HepG2 (cell line): ENCODE data around the gene CD4. TPM values are rescaled to one million over a fixed set of nuclear protein-coding genes. Genes with fewer than 3 reads are reported as not detected.

Experiments
- AHR ChIP-seq: IDR thresholded peaks from 2 replicates; pipeline ENCODE4 v1.6.1; 2018; ENCODE audit warnings: missing genetic modification reagents, missing compliant biosample characterization
- ATF6 ChIP-seq: sonication (generic); formaldehyde crosslinking; conservative IDR thresholded peaks from 2 replicates; pipeline ENCODE4 v1.4.0; 2020; ENCODE audit warnings: missing genetic modification reagents
- CERS6 ChIP-seq: sonication (generic); formaldehyde crosslinking; IDR thresholded peaks from 2 replicates; pipeline ENCODE4 v1.5.0; 2020; ENCODE audit warnings: missing genetic modification reagents
- DPF2 ChIP-seq: sonication (generic); formaldehyde crosslinking; IDR thresholded peaks from 2 replicates; pipeline ENCODE4 v1.4.0; 2020; ENCODE audit warnings: mild to moderate bottlenecking, low read depth, missing genetic modification reagents, borderline replicate concordance
- FOSL1 ChIP-seq: sonication (generic); formaldehyde crosslinking; IDR thresholded peaks from 2 replicates; pipeline ENCODE4 v1.9.0; 2021; ENCODE audit warnings: missing genetic modification reagents, borderline replicate concordance
- GATAD2A ChIP-seq: IDR thresholded peaks from 2 replicates; pipeline ENCODE4 v1.6.1; 2016
- JUND ChIP-seq: sonication (generic); formaldehyde crosslinking; IDR thresholded peaks from 2 replicates; pipeline ENCODE4 v1.8.0; 2022; ENCODE audit warnings: mild to moderate bottlenecking, missing genetic modification reagents
- KDM2A ChIP-seq: sonication (generic); formaldehyde crosslinking; IDR thresholded peaks from 2 replicates; pipeline ENCODE4 v1.4.0; 2020; ENCODE audit warnings: low read depth, missing genetic modification reagents, borderline replicate concordance
- MLX ChIP-seq: IDR thresholded peaks from 2 replicates; pipeline ENCODE4 v1.6.1; 2016
- MXD1 ChIP-seq: sonication (generic); formaldehyde crosslinking; IDR thresholded peaks from 2 replicates; pipeline ENCODE4 v1.4.0; 2020; ENCODE audit warnings: mild to moderate bottlenecking, missing genetic modification reagents
- NR1H2 ChIP-seq: sonication (generic); formaldehyde crosslinking; IDR thresholded peaks from 2 replicates; pipeline ENCODE4 v1.8.1; 2022; ENCODE audit warnings: low read depth, missing genetic modification reagents, borderline replicate concordance
- PHB2 ChIP-seq: fragments of 450-650 bp; IDR thresholded peaks from 2 replicates; pipeline ENCODE4 v1.6.1; 2018; ENCODE audit not compliant: partially characterized antibody
- PRDM4 ChIP-seq: sonication (generic); formaldehyde crosslinking; IDR thresholded peaks from 2 replicates; pipeline ENCODE4 v1.9.0; 2021; ENCODE audit warnings: missing genetic modification reagents, borderline replicate concordance
- REXO4 ChIP-seq: sonication (generic); formaldehyde crosslinking; IDR thresholded peaks from 2 replicates; pipeline ENCODE4 v1.8.0; 2022; ENCODE audit warnings: missing genetic modification reagents, mild to moderate bottlenecking, borderline replicate concordance
- STAG1 ChIP-seq: sonication (generic); formaldehyde crosslinking; IDR thresholded peaks from 2 replicates; pipeline ENCODE4 v1.4.0; 2020; ENCODE audit warnings: missing genetic modification reagents
- ZNF138 ChIP-seq: sonication (generic); formaldehyde crosslinking; IDR thresholded peaks from 2 replicates; pipeline ENCODE4 v1.5.0; 2020; ENCODE audit warnings: mild to moderate bottlenecking, low read depth, missing genetic modification reagents
- ZNF20 ChIP-seq: sonication (generic); formaldehyde crosslinking; IDR thresholded peaks from 2 replicates; pipeline ENCODE4 v1.4.0; 2020; ENCODE audit warnings: mild to moderate bottlenecking, moderate library complexity, missing genetic modification reagents
- ZNF44 ChIP-seq: sonication (generic); formaldehyde crosslinking; IDR thresholded peaks from 2 replicates; pipeline ENCODE4 v1.5.1; 2020; ENCODE audit warnings: mild to moderate bottlenecking, missing genetic modification reagents
- ZNF556 ChIP-seq: sonication (generic); formaldehyde crosslinking; IDR thresholded peaks from 2 replicates; pipeline ENCODE4 v1.4.0; 2020; ENCODE audit warnings: mild to moderate bottlenecking, missing genetic modification reagents, borderline replicate concordance
- ZNF660 ChIP-seq: sonication (generic); formaldehyde crosslinking; IDR thresholded peaks from 2 replicates; pipeline ENCODE4 v1.5.1; 2020; ENCODE audit warnings: mild to moderate bottlenecking, low read depth, missing genetic modification reagents, borderline replicate concordance
- ZNF800 ChIP-seq: sonication (generic); formaldehyde crosslinking; IDR thresholded peaks from 2 replicates; pipeline ENCODE4 v1.4.0; 2020; ENCODE audit warnings: missing genetic modification reagents
- ZSCAN29 ChIP-seq: sonication (generic); formaldehyde crosslinking; conservative IDR thresholded peaks from 2 replicates; pipeline ENCODE4 v1.4.0; 2020; ENCODE audit warnings: mild to moderate bottlenecking, missing genetic modification reagents
- polyA plus RNA-seq, 8 experiments: library from polyadenylated mRNA; depleted of rRNA in 3 of 8; stranded (reverse) in 7 of 8; unstranded in 1 of 8; fragments of >200 nt; fragmentation: Illumina TruSeq in 4 of 8; extraction: Trizol in 4 of 8; gene quantifications; 2 replicates each; pipeline versions ENCODE4 v1.2.1 to v1.2.3, GENCODE V29; 2011 to 2016; ENCODE audit warnings: low read depth in 4 of 8, missing spikeins in 1 of 8, mixed read lengths in 1 of 8; ENCODE audit not compliant: insufficient read depth in 1 of 8
- total RNA-seq, 5 experiments: library from RNA; depleted of rRNA; stranded (reverse); fragments of >200 nt; fragmentation: Illumina TruSeq; extraction: Trizol; gene quantifications; 2 replicates each; pipeline ENCODE4 v1.2.3, GENCODE V29; 2016; ENCODE audit warnings: low read depth in 1 of 5

CD4 gene
- total and polyA plus RNA-seq, 2 of the 13 experiments (the other 11 are each of a cell fraction or from before 2014, with no cell fraction given), result 0.07 to 0.95 TPM

- TF ChIP-seq MXD1 (CRISPR knock-in tag), result no peak
- TF ChIP-seq MLX (CRISPR knock-in tag), result peak; percentile 94
- no peak for TF ChIP-seq ATF6 (CRISPR knock-in tag)
- no peak for TF ChIP-seq NR1H2 (CRISPR knock-in tag)
- no peak for TF ChIP-seq ZNF660 (CRISPR knock-in tag)
- no peak for TF ChIP-seq ZNF138 (CRISPR knock-in tag)
- TF ChIP-seq JUND (CRISPR knock-in tag), result no peak
- TF ChIP-seq DPF2 (CRISPR knock-in tag), result peak; percentile 74; the same call in 1 of the 2 replicates
- TF ChIP-seq FOSL1, result no peak
- TF ChIP-seq CERS6 (CRISPR knock-in tag), result no peak
- no peak for TF ChIP-seq STAG1 (CRISPR knock-in tag)
- no peak for TF ChIP-seq PHB2
- no peak for TF ChIP-seq REXO4
- TF ChIP-seq ZNF800 (CRISPR knock-in tag), result no peak
- no peak for TF ChIP-seq ZNF20 (CRISPR knock-in tag)
- peak; percentile 71; the same call in 1 of the 2 replicates for TF ChIP-seq ZNF556 (CRISPR knock-in tag)
- TF ChIP-seq AHR (CRISPR knock-in tag), result no peak
- TF ChIP-seq ZSCAN29 (CRISPR knock-in tag), result no peak
- peak; percentile 77 for TF ChIP-seq KDM2A (CRISPR knock-in tag)
- no peak for TF ChIP-seq ZNF44 (CRISPR knock-in tag)
- TF ChIP-seq PRDM4 (CRISPR knock-in tag), result no peak
- TF ChIP-seq GATAD2A (CRISPR knock-in tag), result peak; percentile 81
These were observed 3.3 kb downstream of the CD4 start (continued) for GRCh38 chr12:6792522-6793201.
